OCI-LY1 (cell line): ENCODE results near the gene AGAP4.
"Not testable (repeated sequence)": the region's sequence is repeated elsewhere in the genome, so short reads cannot be mapped to it uniquely, and the experiment has no call there.

ENCODE experiments used
- EZH2 ChIP-seq: fragments of 200-600 bp; sonication (generic), shearing (Covaris generic); IDR thresholded peaks from 2 replicates; pipeline ENCODE4 v1.8.0; 2017; ENCODE audit warnings: borderline replicate concordance, mixed run types, mild to moderate bottlenecking, antibody characterized with exemption, low read length, moderate library complexity, mixed read lengths
- TF ChIP-seq, protein P1 (sequence below): fragments of 200-600 bp; sonication (generic), shearing (Covaris generic); IDR thresholded peaks from 2 replicates; pipeline ENCODE4 v1.5.1; 2017; ENCODE audit warnings: mild to moderate bottlenecking, antibody characterized with exemption, low read length, moderate library complexity, mixed read lengths

- TF ChIP-seq, protein P1, sequence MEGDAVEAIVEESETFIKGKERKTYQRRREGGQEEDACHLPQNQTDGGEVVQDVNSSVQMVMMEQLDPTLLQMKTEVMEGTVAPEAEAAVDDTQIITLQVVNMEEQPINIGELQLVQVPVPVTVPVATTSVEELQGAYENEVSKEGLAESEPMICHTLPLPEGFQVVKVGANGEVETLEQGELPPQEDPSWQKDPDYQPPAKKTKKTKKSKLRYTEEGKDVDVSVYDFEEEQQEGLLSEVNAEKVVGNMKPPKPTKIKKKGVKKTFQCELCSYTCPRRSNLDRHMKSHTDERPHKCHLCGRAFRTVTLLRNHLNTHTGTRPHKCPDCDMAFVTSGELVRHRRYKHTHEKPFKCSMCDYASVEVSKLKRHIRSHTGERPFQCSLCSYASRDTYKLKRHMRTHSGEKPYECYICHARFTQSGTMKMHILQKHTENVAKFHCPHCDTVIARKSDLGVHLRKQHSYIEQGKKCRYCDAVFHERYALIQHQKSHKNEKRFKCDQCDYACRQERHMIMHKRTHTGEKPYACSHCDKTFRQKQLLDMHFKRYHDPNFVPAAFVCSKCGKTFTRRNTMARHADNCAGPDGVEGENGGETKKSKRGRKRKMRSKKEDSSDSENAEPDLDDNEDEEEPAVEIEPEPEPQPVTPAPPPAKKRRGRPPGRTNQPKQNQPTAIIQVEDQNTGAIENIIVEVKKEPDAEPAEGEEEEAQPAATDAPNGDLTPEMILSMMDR: not testable (repeated sequence)
- TF ChIP-seq EZH2: not testable (repeated sequence)
Measured at GRCh38 chr10:45889539-45890230, 42.4 kb upstream of the AGAP4 start.
